GM21526 (cell line): ENCODE data around the gene VPS4A.
A peak's percentile ranks its signal among the peaks of the same experiment; 100 is the strongest.

Experiments
- ATAC-seq: cut with Tn5 transposase; IDR thresholded peaks from one replicate; pipeline ENCODE4 v1.9.1; 2021; ENCODE audit warnings: moderate library complexity; ENCODE audit not compliant: unreplicated experiment, low FRiP score

Gene VPS4A

DNA sequence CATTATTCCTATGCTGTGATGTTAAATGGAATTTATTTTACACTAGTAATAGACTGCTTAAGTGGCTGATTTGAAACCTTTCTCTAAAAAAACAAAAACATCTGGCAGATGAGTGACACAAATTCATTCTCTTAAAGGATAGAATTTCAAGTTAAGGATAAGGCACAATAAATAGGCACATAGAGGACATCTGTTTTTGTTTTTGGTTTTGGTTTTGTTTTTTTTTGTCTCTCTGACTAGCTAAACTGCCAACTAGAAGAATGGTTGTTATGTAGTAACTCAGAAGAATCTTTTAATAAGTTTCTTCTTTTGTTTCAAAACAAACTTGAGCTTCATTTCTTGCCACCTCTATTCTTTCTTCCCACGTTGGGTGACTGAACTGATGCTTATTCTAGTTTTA is 5.1 kb upstream of the VPS4A start:
- ATAC-seq: no peak

DNA sequence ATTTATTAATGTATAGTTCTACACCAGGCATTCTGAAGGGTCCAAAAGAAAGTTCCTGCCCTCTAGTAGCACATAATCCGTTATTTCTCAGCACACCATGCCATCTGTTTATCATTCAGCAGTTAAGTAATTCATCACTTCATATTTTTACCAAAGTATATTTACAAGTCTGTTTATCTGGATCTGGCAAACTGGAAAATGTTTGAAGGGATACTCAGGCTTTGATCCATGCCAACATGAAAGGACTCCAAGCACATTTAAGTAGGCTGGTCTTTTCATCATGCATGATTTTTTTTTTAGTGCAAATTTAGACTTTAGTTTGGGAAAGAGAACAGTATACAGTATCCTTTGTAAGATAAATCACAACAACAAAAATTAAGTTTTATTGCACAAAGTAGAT is 4.1 kb upstream of the VPS4A start:
- ATAC-seq: no peak

DNA sequence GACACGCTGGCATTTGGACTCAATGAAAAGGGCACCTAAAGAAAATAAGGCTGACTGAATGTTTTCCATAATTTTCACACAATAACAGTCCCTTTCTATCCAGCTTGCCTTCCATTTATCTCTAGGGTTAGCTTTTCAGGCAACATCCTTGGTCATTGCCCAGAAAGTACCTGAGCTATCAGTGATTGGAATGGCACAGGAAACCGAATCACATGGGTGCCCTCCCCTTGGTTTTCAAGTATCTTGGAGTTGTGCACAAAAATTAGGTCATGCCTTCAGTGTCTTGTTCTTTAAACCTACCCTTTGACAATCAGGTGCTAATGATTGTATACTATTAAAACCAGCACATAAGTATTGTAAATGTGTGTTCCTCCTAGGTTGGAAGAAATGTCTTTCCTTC is 3.3 kb upstream of the VPS4A start:
- ATAC-seq: no peak

DNA sequence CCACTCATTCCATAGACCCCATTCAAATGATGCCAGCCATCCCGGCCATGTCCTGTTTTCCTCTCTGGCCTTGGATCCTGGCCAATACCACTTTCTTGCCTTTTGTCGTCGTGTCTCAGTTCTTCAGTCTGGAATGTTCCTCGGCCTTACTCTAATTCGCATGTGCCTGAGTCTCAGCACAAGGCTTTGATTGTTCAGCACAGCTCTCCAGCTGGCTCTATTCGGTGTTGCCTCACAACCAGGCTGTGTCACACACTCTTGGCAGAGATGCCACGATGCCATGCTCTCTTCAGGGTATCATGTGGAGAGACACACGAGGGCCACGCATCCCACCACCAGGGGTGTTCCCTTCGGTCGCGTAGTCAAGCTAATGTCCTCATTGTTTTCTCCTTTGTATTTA is 1.8 kb upstream of the VPS4A start:
- ATAC-seq: no peak

DNA sequence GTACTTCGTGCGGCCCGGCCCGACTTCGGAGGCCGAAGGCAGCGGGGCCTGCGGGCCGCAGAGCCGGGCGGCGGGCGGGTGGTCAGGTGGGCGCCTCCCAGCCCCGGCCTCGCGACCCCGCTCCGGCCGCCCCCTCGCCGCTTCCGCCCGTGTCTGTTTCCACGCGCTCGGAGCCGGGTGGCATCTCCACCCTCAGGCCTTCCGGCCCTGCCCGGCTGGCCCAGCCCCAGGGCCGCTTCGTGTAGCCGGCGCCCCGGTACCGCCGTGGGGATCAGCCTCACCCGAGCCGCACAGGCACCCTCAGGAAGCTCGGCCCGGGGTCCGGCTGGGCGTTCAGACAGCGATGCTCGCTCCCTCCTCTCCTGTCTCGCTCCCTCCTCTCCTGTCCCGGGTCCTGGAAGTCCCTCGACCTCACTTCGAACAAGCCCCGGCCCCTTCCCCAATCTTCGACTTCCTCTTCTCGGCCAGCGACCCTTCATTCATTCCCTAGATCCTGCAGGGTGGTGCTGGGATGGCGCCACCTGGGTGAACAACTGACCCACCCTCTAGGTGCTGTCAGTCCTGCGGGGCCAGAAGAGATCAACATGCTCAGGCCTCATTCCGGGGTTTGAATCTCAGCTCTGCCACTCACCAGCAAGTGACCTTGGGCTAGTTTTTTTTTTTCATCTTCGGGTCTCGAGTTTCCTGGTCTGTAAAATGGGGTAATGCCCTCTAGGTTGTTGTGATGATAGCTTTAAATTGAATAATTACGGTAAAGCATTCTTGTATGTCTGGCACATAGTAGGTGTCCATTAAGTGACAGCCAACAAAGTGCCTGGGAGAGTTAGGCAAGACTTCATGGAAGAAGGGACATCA is 610 bp downstream of the VPS4A start:
- peak; percentile 39 for ATAC-seq

DNA sequence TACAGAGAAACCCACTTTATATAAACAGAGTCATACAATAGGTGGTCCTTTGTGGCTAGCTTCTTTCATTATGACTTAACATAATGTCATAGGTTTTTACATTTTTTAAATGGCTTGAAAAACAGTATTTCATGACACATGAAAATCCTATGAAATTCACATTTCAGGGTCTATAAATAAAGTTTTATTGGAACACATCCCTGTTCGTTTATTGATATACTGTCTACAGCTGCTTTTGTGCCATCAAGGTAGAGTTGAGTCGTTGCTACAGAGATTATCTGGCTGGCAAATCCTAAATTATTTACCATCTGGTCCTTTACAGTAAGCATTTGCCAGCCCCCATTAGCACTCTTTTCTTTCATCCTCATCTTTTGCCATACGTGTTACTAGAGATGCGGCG is 2.3 kb downstream of the VPS4A start:
- ATAC-seq: no peak

DNA sequence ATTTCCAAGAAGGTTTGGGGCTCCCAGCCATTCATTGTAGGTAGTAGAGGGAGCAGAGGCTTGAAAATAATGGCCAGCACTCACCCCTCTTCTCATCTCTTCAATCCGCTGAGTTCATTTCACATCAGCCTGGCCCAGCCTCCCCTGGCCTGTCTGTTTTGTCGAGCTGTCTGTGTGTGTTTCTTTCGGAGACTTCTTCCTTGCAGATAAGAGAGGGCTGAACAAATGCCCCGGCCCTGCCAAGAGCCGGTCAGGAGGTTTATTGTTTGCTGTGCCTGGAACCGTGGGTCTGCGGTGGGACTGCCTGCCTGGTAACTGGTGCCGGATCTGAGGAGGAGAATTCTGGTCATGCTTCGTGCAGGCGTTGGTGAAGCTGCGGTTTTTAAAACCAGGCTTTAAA is 3.4 kb downstream of the VPS4A start:
- ATAC-seq: no peak

DNA sequence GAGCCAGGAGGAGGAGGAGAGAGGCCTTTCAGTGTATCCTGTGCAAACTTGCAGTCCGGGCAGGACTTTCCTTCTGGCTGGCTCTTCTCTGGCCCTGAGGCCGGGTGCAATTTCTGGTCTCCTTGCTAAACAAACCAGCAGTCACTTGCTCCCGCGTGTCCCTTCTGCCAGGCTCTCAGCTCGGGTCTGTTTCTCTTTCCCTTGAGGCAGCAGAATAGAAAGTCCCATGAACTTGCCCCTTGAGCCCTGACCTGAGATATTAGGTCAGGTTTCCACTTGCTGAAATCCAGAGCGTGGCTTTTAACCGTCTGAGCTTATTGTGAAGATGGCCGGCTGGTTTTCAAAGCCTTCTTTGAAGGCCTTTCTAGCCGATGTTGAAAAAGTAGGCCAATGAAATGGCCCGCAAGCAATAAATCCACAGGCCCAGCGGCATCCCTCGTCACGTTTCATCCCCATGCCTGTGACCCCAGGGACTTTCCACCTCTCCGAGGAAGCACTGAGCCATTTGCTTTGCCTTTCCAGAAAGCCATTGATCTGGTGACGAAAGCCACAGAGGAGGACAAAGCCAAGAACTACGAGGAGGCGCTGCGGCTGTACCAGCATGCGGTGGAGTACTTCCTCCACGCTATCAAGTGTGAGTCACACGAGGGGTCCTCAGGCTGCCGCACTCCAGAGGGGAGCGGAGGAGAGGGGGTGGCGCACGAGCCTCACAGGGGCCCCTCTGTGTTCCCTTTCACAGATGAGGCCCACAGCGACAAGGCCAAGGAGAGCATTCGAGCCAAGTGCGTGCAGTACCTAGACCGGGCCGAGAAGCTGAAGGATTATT is 4.5 kb downstream of the VPS4A start:
- ATAC-seq: no peak

DNA sequence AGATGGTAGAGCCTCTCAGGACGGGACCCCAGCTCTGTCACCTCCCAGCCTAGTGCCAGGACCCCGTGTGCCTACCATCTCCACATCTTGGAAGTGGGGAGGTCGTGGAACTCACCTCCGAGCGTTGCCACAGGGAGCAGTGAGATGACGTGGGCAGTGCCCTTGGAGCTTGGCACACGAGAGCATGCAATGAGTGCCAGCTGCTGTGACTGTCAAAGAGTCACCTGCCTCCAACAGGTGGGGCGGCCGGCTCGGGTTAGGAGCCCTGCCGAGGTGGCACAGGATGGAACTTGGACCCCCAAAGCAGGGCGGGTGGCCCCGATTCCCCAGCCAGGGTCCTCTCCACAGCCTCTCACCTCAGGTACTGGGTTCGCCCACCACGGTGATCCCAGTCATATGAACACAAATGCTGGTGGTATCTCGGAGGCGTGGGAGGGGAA is 5.5 kb downstream of the VPS4A start:
- no peak for ATAC-seq

DNA sequence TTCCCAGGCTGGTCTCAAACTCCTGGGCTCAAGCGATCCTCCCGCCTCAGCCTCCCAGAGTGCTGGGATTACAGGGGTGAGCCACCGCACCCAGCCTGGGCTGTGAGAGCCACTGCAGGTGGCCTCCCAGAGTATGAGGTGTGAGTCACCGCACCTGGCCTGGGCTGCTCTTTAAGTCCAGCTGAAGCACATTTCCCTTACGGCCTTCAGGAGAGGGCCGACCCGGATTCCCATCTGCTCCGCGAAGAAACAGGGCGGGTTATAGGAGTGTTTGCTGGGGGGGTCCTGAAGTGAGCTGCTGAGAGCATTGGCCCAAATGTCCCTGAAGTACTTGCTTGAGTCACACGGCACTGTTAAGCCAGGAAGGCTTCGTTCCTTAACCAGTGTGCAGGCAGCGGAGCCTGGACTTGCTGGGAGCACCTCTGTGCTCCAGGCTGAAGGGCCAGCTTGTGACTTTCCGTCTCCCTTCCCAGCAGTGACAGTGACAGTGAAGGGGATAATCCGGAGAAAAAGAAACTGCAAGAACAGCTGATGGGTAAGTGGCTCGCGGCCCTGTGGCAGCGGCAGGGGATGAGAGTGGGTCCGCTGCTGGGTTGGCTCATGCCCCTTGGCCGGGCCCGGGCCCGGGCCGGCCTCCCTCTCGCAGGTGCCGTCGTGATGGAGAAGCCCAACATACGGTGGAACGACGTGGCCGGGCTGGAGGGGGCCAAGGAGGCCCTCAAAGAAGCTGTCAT is 7.2 kb downstream of the VPS4A start:
- ATAC-seq: no peak

DNA sequence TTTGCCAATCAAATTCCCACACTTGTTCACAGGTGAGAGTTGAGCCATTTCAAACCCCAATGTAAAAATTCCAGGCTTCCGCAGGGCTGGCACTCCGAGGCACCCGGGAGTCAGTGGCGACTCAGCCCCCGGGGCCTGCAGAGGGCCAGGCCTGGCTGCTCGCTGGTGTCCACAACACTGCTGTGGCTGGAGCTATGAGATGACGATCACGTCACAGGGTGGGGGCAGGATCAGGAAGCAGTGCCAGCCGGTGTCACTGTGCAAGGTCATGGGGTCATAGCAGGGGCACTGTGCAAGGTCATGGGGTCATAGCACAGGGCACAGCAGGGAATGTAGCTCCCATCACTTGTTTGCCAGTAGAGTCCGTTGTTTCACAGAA is 7.8 kb downstream of the VPS4A start:
- ATAC-seq: no peak

DNA sequence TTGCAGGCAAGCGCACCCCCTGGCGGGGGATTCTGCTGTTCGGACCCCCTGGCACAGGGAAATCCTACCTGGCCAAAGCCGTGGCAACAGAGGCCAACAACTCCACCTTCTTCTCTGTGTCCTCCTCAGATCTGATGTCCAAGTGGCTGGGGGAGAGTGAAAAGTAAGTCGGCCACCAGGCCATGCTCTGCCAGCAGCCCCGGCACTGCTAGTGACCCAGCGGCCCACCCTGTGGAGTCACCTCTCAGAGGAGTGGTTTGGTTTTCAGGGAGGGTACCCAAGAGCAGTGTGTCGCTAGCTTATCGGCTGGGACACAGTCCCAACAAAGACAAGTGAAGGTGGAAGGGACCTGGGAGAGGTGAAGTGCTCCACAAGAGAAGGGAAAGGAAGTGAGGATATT is 8.2 kb downstream of the VPS4A start:
- no peak for ATAC-seq

DNA sequence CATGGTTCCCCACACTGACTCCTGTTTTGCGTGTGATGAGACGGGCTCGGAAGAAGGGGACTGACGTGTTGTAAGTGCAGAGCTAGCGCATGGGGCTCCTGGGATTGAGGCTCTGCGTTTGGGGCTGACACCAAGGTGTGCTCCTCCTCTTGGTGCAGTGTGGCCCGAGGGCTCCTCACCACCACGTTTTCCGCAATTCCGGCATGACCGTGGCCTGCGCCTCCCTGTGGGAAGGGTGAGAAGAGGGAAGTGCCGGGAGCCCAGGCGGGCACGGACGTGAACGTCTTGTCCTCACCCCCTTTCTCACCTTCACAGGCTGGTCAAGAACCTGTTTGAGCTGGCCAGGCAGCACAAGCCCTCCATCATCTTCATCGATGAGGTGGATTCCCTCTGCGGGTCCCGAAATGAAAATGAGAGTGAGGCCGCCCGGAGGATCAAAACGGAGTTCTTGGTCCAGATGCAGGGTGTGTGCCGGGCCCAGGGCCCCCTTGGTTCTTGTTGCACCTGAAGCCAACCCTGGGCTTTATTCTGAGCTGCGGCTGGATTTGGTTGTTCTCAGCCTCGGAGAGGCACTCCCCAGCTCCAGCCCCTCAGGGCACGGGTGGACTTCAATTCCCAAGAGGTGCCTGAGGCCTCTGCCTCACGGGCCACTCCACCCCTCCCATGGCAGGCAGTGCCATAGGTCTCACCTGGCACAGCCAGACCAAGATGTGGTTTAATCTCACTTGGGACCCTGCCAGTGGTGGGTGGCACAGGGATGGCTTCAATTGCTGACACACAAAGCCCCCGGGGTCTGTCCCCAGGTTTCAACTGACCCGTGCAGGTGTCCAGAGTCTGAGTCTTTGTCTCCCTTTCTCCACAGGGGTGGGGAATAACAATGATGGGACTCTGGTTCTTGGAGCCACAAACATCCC is 8.9 kb downstream of the VPS4A start:
- ATAC-seq: no peak

DNA sequence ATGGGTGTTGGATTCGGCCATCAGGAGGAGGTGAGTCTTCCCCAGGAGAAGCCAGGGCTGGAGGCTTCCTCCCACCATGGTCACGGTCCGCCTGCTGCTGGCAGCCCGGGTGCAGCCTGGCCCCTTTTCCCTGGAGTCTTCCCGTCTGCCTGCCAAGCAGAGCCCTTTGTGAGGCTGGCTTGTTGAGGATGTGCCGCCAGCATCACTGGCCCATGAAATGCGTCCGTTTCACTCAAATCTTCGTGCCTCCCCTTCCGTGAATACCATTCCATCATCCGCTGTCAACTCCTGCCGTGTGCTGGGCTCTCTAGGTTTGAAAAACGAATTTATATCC is 9.6 kb downstream of the VPS4A start:
- ATAC-seq: no peak

DNA sequence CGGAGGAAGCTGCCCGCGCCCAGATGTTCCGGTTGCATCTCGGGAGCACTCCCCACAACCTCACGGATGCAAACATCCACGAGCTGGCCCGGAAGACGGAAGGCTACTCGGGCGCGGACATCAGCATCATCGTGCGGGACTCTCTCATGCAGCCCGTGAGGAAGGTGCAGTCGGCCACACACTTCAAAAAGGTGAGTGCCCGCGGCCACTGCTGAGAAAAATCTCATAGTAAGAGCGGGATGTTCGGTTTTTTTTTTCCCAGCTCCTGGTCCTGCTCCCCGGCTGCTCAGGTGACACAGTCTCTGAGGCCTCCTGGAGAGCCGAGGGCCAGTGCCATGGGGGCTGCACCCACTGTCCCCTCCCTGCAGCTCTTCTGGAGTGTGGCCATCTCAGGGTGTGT is 9.9 kb downstream of the VPS4A start:
- ATAC-seq: no peak

DNA sequence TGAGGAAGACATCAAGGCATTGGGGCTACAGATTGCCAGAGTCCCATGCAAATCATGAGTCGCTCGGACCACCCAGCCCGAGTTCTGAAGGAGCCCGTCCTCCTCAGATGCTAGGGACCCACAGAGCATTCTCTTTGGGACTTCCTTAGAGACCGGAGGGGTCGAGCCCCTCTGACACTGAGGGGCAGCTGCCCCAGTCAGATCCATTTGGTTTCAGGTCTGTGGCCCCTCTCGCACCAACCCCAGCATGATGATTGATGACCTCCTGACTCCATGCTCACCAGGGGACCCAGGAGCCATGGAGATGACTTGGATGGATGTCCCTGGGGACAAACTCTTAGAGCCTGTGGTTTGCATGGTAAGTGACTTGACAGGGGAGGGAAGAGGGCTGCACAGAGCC is 11.2 kb downstream of the VPS4A start:
- no peak for ATAC-seq

DNA sequence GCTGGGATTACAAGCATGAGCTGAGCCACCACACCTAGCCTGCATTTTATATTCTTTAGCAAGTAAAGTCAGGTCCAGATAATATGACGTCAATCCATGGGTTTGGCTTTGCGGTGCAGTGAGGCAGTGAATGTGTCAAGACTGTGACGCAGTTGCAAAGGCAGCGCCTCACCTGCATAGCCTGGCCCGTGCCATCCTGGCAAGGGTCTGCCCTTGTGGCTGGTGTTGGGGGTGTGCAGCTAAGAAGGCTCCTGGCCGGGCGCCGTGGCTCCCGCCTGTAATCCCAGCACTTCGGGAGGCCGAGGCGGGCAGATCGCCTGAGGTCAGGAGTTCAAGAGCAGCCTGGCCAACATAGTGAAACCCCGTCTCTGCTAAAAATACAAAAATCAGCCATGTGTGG is 12.3 kb downstream of the VPS4A start:
- no peak for ATAC-seq

DNA sequence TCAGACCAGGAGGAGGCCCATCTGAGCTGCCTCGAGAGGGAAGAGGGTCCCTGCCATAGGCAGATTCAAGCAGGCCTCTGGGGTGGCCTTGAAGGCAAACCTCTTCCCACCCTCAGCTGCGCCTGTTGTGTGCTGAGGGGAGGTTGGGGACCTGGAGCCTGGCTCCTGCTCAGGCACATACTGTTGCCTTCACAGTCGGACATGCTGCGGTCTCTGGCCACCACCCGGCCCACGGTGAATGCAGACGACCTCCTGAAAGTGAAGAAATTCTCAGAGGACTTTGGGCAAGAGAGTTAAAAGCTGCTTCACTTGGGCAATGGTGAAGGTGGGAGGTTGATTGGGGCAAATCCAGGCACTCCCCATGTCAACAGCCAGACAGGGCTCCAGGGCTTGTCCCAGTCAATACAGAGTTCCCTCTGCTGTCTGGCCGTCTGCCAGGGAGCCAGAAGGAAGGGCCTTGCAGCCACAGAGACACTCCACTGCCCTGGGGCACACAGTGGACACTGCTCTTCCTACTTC is 12.9 kb downstream of the VPS4A start:
- ATAC-seq: no peak

DNA sequence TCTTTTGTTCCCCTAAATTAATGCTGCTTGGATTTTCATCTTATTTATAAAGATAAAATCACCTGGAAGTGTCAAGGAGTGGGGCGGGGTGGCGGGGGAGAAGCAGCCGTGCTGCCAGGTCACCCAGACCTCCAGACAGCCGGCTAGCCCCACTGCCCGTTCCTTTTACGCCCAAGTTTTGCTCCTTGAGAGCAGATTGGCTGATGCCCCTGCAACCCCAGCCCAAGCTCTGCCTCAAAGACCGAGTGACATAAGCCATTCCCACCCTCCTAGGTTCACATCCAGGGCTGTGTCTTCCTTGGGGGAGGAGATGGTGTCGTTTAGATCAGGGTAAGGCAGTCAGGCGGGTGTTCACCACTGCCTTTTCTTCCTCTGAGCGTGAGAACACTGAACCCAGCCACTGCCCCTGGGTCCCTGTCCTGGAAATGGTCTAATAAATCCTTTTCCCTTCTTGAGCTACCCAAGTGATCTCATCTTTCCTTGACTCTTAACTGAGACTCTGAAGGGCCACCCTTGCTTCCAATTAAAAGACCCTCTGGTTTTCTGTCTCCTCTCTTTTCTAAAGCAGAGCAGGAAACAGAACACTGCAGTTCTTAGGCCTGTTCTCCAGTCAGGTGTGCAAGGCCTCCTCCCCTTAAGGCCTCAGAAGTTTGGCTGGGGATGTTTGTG is 13.6 kb downstream of the VPS4A start:
- no peak for ATAC-seq

DNA sequence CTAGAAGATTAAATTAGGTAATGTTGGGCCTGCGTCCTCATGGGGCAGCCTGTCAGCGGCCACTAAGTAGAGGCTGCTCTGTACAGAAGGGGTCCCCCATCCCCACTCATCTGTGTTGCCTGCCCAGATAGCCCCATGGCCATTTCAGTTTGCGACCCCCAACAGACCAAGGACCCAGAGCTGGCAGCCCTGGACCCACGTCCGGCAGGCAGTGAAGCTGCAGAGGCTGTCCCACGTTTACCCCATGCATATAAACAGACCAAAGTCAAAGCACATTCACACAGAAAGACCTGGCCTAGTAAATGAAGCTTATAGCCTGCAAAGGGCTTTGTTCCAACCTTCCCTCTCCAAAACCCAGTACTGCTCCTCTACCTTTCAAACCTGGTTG is 14.6 kb downstream of the VPS4A start:
- ATAC-seq: no peak
